Testis (tissue), 3 donors: ENCODE data around the gene ROBO1. TPM values are rescaled to one million over a fixed set of nuclear protein-coding genes. Genes with fewer than 3 reads are reported as not detected.

Source experiments
- DNase-seq: peaks from one replicate; pipeline ENCODE4 v3.0.0-alpha.2; 2019
- H3K27ac ChIP-seq, 2 donors: fragments of 200-600 bp; sonication (generic); one replicate each; pipeline ENCODE4 v1.5.1; 2019
- H3K27me3 ChIP-seq: fragments of 200-600 bp; sonication (generic); one replicate; pipeline ENCODE4 v1.5.1; 2019
- H3K36me3 ChIP-seq: fragments of 200-600 bp; sonication (generic); one replicate; pipeline ENCODE4 v1.5.1; 2017; ENCODE audit warnings: low read depth; ENCODE audit errors: missing control alignments
- H3K4me1 ChIP-seq: fragments of 200-600 bp; sonication (generic); one replicate; pipeline ENCODE4 v1.5.1; 2019
- H3K4me3 ChIP-seq, 2 donors: fragments of 200-600 bp; sonication (generic); one replicate each; pipeline ENCODE4 v1.5.1; 2017 to 2019
- H3K9me3 ChIP-seq: fragments of 200-600 bp; sonication (generic); one replicate; pipeline ENCODE4 v1.5.1; 2017
- POLR2A ChIP-seq: fragments of 450-650 bp; IDR thresholded peaks from one replicate; pipeline ENCODE4 v1.6.1; 2017; ENCODE audit warnings: antibody characterized with exemption, mild to moderate bottlenecking, moderate library complexity
- WGBS, 2 donors: methylation state at CpG; one replicate each; pipeline ENCODE4 v1.1.5; 2018; 5-methylcytosine and 5-hydroxymethylcytosine counted together
- intact Hi-C: fragments of 100-400 bp; cut with DNase I; formaldehyde crosslinking; loops from one replicate; pipeline ENCODE4 v1.15.1; 2023; ENCODE audit warnings: low total_unique reads
- polyA plus RNA-seq: library from polyadenylated mRNA; stranded (reverse); fragments of 350-450 nt; fragmentation: Illumina TruSeq; extraction: RNeasy Lipid Tissue Mini Kit (QIAGEN cat#74804); gene quantifications from one replicate; pipeline ENCODE4 v1.2.3, GENCODE V29; 2014; ENCODE audit warnings: low read depth, low replicate concordance; ENCODE audit not compliant: insufficient read depth
- total RNA-seq, 2 donors: library from RNA; depleted of rRNA; stranded (reverse); fragments of >200 nt; gene quantifications; one replicate each; pipeline ENCODE4 v1.2.3, GENCODE V29; 2016
- TF ChIP-seq, protein P1 (sequence below), 3 experiments: fragments of 450-650 bp in 2 of 3; fragments of 200-600 bp in 1 of 3; sonication (generic) in 1 of 3; IDR thresholded peaks; one replicate each; pipeline ENCODE4 v1.5.1; 2016 to 2019; ENCODE audit warnings: antibody characterized with exemption in 3 of 3, mild to moderate bottlenecking in 2 of 3, moderate library complexity in 1 of 3

Gene ROBO1
- total and polyA plus RNA-seq, 3 donors from 2014 or later = 39.4 to 45.1 (median 42.6) TPM

GRCh38 chr3:79568938-79569337, 198.9 kb downstream of the ROBO1 start:
- Histone ChIP-seq H3K36me3 (no peaks in the 10 kb centered on the region), H3K4me1 (no peaks in the 10 kb centered on the region), H3K4me3 (no peak overlapping the region), H3K27ac (no peak overlapping the region), H3K9me3 (no peaks in the 10 kb centered on the region), H3K27me3 (no peaks in the 10 kb centered on the region)
- 86 to 87% methylated on average over 10 of the region's 10 CpGs for WGBS, 2 donors
- no peak for TF ChIP-seq POLR2A
- TF ChIP-seq, protein P1, sequence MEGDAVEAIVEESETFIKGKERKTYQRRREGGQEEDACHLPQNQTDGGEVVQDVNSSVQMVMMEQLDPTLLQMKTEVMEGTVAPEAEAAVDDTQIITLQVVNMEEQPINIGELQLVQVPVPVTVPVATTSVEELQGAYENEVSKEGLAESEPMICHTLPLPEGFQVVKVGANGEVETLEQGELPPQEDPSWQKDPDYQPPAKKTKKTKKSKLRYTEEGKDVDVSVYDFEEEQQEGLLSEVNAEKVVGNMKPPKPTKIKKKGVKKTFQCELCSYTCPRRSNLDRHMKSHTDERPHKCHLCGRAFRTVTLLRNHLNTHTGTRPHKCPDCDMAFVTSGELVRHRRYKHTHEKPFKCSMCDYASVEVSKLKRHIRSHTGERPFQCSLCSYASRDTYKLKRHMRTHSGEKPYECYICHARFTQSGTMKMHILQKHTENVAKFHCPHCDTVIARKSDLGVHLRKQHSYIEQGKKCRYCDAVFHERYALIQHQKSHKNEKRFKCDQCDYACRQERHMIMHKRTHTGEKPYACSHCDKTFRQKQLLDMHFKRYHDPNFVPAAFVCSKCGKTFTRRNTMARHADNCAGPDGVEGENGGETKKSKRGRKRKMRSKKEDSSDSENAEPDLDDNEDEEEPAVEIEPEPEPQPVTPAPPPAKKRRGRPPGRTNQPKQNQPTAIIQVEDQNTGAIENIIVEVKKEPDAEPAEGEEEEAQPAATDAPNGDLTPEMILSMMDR (IDR thresholded peaks at IDR 0.05) = no peak
- intact Hi-C loops = no loop called here
- no peak for DNase-seq

DNA sequence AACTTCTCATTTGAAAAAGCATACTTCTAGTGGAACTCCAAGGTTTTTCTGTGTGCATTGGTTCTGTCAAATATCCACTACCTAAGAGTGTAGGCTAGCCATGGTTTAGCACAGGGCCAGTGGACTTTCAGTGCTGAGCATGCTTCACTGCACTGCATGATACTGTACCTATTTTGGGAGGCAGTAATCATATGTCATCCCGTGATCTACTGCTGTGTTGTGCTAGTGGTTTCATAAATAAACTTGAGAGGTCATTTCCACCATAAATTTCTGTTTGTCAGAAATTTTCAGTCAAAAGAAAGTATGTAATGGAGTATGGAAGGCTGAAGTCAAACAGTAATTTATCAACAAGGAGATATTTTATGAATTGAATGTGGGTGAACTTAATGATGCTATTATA, 203.6 kb downstream of the ROBO1 start:
- 83 to 85% methylated on average over 1 of the region's 1 CpG for WGBS, 2 donors
- Histone ChIP-seq H3K9me3 (no peaks in the 10 kb centered on the region), H3K4me3 (no peak overlapping the region), H3K4me1 (no peaks in the 10 kb centered on the region), H3K36me3 (no peaks in the 10 kb centered on the region), H3K27me3 (no peaks in the 10 kb centered on the region), H3K27ac (no peak overlapping the region)
- TF ChIP-seq, protein P1 (IDR thresholded peaks at IDR 0.05) = no peak
- no peak for TF ChIP-seq POLR2A
- intact Hi-C loops = no loop called here
- no peak for DNase-seq

DNA sequence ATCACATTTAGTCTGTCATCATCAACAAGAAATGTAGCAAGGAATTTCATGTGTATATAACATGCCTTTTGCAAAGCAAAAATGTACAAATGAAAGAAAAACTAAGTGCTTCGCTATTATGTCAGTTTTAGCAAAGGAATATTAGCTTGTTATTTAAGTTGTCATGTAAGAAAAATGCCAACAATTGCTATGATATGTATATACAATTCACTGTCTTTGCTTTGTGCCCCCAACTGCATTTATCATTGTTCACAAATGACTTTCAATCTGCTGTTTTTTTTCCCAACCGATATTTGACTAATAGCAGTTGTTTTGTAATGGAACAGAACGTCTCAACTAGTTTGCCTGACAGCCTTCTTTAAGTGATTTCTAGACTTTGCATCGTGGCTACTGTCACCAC, 207.1 kb downstream of the ROBO1 start:
- WGBS, 2 donors = 71 to 75% methylated on average over 4 of the region's 4 CpGs
- intact Hi-C loops = no loop called here

DNA sequence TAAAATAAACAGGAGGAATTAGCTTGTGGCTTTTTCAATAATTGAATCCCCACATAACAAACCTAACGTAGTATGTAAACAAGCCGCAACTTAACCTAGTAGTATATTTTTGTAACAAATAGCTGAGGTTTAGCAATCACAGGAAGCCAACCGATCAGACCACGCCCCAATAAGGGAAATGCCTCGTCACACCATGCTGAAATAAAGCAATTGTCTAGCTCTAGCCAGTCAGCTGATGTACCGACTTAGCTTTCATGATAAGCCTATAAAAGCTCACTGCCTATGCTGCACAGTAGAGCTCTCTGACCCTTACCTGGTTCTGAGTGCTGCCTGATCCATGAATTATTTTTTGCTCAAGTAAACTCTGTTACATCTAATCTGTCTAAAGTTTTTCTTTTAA, 208.9 kb downstream of the ROBO1 start:
- Histone ChIP-seq H3K9me3 (no peaks in the 10 kb centered on the region), H3K27me3 (no peaks in the 10 kb centered on the region), H3K36me3 (no peaks in the 10 kb centered on the region), H3K27ac (no peak overlapping the region), H3K4me1 (no peaks in the 10 kb centered on the region), H3K4me3 (no peak overlapping the region)
- WGBS, 2 donors = 83 to 87% methylated on average over 6 of the region's 6 CpGs
- DNase-seq = no peak
- TF ChIP-seq POLR2A = no peak
- TF ChIP-seq, protein P1 (IDR thresholded peaks at IDR 0.05) = no peak
- intact Hi-C loops = no loop called here

More for the DNA sequence above, 207.1 kb downstream of the ROBO1 start:
- Histone ChIP-seq H3K9me3 (no peaks in the 10 kb centered on the region), H3K4me1 (no peaks in the 10 kb centered on the region), H3K4me3 (no peak overlapping the region), H3K27ac (no peak overlapping the region), H3K27me3 (no peaks in the 10 kb centered on the region), H3K36me3 (no peaks in the 10 kb centered on the region)
- no peak for DNase-seq
- TF ChIP-seq, protein P1 (IDR thresholded peaks at IDR 0.05) = no peak
- no peak for TF ChIP-seq POLR2A

DNA sequence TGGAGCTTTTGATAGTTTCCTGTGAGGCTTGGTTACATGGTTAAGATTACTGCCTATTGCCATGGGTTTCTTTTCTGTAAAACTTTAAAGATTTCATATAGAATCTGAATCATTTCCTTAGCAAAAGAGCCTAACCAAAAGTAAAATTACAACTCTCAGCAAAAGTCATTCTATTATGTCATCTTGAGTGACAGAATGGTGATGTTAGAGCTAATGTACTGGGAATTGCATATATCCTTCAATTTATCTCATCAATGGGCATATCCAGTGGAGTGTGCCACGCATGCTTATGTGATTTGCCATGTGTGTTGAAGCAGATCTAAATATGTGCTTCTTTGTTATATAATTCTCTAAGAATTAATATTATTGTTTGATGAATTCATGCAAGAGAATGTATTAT, 212.1 kb downstream of the ROBO1 start:
- Histone ChIP-seq H3K9me3 (no peaks in the 10 kb centered on the region), H3K4me1 (no peaks in the 10 kb centered on the region), H3K4me3 (no peak overlapping the region), H3K27me3 (no peaks in the 10 kb centered on the region), H3K36me3 (no peaks in the 10 kb centered on the region), H3K27ac (no peak overlapping the region)
- DNase-seq = no peak
- WGBS, 2 donors = 90 to 94% methylated on average over 1 of the region's 1 CpG
- intact Hi-C loops = no loop called here
- no peak for TF ChIP-seq POLR2A
- TF ChIP-seq, protein P1 (IDR thresholded peaks at IDR 0.05) = no peak
